ENCODE results near the gene TCF20. TPM values are rescaled to one million over a fixed set of nuclear protein-coding genes. Genes with fewer than 3 reads are reported as not detected.

TCF20 gene
- total RNA-seq, 1 donor = 27.4 TPM

DNA sequence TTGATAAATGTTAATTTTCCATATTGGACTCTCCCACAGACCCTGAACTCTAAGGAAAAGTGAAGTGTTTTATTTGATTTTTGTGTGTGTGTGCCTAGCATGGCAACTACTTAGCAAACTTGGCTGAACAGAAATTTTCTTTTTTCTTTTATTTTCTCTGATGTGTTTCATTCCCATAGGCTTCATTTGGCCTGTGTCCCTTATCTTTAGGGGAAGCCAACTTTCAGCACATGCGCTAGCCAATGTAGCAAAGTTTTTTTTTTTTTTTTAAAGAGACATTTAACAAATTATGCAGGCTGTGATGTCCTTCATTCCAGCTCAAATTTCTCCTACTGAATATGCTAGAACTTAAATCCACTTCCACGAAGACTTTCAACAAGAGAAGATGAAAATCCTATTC lies 14.2 kb downstream of the TCF20 start:
- TF ChIP-seq, protein P1, sequence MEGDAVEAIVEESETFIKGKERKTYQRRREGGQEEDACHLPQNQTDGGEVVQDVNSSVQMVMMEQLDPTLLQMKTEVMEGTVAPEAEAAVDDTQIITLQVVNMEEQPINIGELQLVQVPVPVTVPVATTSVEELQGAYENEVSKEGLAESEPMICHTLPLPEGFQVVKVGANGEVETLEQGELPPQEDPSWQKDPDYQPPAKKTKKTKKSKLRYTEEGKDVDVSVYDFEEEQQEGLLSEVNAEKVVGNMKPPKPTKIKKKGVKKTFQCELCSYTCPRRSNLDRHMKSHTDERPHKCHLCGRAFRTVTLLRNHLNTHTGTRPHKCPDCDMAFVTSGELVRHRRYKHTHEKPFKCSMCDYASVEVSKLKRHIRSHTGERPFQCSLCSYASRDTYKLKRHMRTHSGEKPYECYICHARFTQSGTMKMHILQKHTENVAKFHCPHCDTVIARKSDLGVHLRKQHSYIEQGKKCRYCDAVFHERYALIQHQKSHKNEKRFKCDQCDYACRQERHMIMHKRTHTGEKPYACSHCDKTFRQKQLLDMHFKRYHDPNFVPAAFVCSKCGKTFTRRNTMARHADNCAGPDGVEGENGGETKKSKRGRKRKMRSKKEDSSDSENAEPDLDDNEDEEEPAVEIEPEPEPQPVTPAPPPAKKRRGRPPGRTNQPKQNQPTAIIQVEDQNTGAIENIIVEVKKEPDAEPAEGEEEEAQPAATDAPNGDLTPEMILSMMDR (IDR thresholded peaks at IDR 0.05; ENCODE audit: insufficient read depth, low read length) = no peak
- H3K4me3 ChIP-seq (ENCODE audit: low read depth, low read length) = no peak overlapping the region
- no peak for DNase-seq (ENCODE audit: low read depth)

- TF ChIP-seq, protein P1 (IDR thresholded peaks at IDR 0.05; ENCODE audit: insufficient read depth, low read length) = no peak
- no peak overlapping the region for H3K4me3 ChIP-seq (ENCODE audit: low read depth, low read length)
- DNase-seq (ENCODE audit: low read depth) = no peak
Measured at GRCh38 chr22:42249831-42250230, 20.6 kb downstream of the TCF20 start.

DNA sequence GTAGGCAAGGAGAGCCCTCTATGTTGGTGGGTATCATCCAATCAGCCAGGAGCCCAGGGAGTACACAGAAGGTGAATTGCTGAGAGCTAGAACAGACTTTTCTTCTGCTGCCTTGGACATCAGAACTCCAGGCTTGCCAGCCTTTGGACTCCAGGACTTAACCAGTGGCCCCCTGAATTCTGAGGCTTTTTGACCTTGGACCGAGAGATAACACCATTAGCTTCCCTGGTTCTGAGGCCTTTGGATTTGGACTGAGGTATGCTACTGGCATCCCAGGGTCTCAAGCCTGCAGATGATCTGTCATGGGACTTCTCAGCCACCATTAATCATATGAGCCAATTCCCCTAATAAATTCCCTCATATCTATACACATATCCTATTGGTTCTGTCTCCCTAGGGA lies 21.5 kb downstream of the TCF20 start:
- TF ChIP-seq, protein P1 (IDR thresholded peaks at IDR 0.05; ENCODE audit: insufficient read depth, low read length) = no peak
- no peak overlapping the region for H3K4me3 ChIP-seq (ENCODE audit: low read depth, low read length)
- no peak for DNase-seq (ENCODE audit: low read depth)

- no peak overlapping the region for H3K4me3 ChIP-seq (ENCODE audit: low read depth, low read length)
- TF ChIP-seq, protein P1 (IDR thresholded peaks at IDR 0.05; ENCODE audit: insufficient read depth, low read length) = no peak
- DNase-seq (ENCODE audit: low read depth) = no peak
Measured at GRCh38 chr22:42247596-42247995, 22.9 kb downstream of the TCF20 start.

DNA sequence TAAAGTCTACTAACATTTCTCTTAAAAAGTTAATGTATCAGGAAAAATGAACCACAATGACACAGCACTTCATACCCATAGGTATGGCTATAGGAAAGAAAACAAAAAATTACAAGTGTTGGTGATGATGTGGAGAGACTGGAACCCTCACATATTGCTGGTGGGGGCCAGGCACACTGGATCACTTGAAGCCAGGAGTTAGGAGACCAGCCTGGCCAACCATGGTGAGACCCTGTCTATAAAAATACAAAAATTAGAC lies 26.7 kb downstream of the TCF20 start:
- no peak for DNase-seq (ENCODE audit: low read depth)
- no peak overlapping the region for H3K4me3 ChIP-seq (ENCODE audit: low read depth, low read length)
- TF ChIP-seq, protein P1 (IDR thresholded peaks at IDR 0.05; ENCODE audit: insufficient read depth, low read length) = no peak

- TF ChIP-seq, protein P1 (IDR thresholded peaks at IDR 0.05; ENCODE audit: insufficient read depth, low read length) = no peak
- no peak overlapping the region for H3K4me3 ChIP-seq (ENCODE audit: low read depth, low read length)
- DNase-seq (ENCODE audit: low read depth) = no peak
Measured at GRCh38 chr22:42236848-42237247, 33.6 kb downstream of the TCF20 start.

DNA sequence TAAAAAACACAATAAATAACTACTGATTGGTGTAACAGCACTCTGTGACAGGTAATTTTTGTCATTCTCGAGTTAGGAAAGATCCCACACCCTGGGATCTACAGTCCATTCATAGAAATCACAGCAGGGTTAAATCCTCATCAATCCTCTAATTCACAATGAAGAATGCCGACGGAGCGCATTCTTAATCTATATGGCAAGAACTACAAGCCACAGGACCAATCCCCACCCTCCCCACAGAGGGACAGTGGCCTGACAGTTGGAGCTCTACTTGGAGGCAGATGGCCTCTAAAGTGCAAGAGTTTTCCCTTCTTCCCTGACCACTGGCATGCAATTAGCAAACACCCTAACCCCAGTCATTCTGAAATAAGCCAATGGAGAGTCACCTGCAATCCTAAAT lies 34.2 kb downstream of the TCF20 start:
- DNase-seq (ENCODE audit: low read depth) = no peak
- H3K4me3 ChIP-seq (ENCODE audit: low read depth, low read length) = no peak overlapping the region
- TF ChIP-seq, protein P1 (IDR thresholded peaks at IDR 0.05; ENCODE audit: insufficient read depth, low read length) = no peak

All from fibroblast of the aortic adventitia (primary cell).